ENCODE data around the gene TIMM29. TPM values are rescaled to one million over a fixed set of nuclear protein-coding genes. Genes with fewer than 3 reads are reported as not detected.

TIMM29 gene
- total RNA-seq, 1 experiment from 2014 or later, result 23.4 TPM

DNA sequence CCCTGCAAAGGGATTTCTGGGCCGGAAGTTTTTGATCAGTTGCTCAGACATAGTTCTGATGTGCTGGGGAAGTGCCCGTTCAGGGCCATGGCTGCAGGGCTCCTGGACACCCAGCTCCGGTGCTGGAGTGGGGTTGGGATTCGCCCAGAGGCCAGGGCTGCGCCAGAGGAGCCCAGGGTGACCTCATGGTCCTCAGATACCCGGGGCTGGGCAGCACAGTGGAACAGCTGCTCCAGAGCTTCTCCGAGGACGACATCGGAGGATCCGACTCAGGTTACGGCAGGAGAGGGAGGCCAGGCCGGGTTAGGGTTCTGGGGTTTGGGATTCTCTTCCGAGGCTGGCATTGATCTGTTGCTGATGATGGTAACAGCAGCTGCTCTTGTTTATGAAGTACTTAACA lies 36.4 kb upstream of the TIMM29 start:
- Histone ChIP-seq H3K79me2 (ENCODE audit: insufficient read depth, low read length) (peaks cover 7% of the 10 kb centered on the region; the same call in 1 of the 2 replicates), H3K23ac (ENCODE audit: insufficient read length, low read depth, low read length) (no peak overlapping the region)

More for the DNA sequence above, 36.4 kb upstream of the TIMM29 start:
- no peaks in the 10 kb centered on the region for H4K20me1 ChIP-seq (ENCODE audit: control insufficient read depth, insufficient read depth, insufficient read length)
- no peak overlapping the region for H3K4me3 Mint-ChIP-seq
- H3T11ph ChIP-seq (ENCODE audit: low read length), result no peak overlapping the region
- H3K27ac Mint-ChIP-seq, result peak overlapping the region; percentile 41 to 78 (median 56); a peak in 4 of 7 replicates
- no peak overlapping the region for H2BK5ac ChIP-seq (ENCODE audit: insufficient read length, low read length)
- H4K8ac ChIP-seq (replicated peaks; ENCODE audit: insufficient read length, low read depth, low read length), result no peak overlapping the region
- no peaks in the 10 kb centered on the region for H3K27me3 ChIP-seq (ENCODE audit: insufficient read depth, low read length)
- no peak overlapping the region for H2AFZ ChIP-seq (ENCODE audit: low read length)
- H3K27ac ChIP-seq (ENCODE audit: insufficient read length, low read depth, low read length), result no peak overlapping the region
- H3K23me2 ChIP-seq (ENCODE audit: insufficient read length, low read depth, low read length, poor library complexity, severe bottlenecking), result no peaks in the 10 kb centered on the region
- no peak overlapping the region for H3K4ac ChIP-seq (ENCODE audit: low read depth, low read length)
- H3K4me1 Mint-ChIP-seq, result peaks cover 68 to 72% of the 10 kb centered on the region in 2 experiments
- H3K79me1 ChIP-seq (ENCODE audit: insufficient read depth, low read depth, low read length, poor library complexity, severe bottlenecking), result no peaks in the 10 kb centered on the region
- H3K36me3 Mint-ChIP-seq (ENCODE audit: insufficient read depth in 1 of 3, low read depth in 3 of 3), result no peaks in the 10 kb centered on the region; a peak in 3 of 7 replicates
- no peaks in the 10 kb centered on the region for H3K9me3 ChIP-seq (ENCODE audit: control insufficient read depth, low read depth, low read length)
- TF ChIP-seq, protein P1, sequence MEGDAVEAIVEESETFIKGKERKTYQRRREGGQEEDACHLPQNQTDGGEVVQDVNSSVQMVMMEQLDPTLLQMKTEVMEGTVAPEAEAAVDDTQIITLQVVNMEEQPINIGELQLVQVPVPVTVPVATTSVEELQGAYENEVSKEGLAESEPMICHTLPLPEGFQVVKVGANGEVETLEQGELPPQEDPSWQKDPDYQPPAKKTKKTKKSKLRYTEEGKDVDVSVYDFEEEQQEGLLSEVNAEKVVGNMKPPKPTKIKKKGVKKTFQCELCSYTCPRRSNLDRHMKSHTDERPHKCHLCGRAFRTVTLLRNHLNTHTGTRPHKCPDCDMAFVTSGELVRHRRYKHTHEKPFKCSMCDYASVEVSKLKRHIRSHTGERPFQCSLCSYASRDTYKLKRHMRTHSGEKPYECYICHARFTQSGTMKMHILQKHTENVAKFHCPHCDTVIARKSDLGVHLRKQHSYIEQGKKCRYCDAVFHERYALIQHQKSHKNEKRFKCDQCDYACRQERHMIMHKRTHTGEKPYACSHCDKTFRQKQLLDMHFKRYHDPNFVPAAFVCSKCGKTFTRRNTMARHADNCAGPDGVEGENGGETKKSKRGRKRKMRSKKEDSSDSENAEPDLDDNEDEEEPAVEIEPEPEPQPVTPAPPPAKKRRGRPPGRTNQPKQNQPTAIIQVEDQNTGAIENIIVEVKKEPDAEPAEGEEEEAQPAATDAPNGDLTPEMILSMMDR (conservative IDR thresholded peaks at IDR 0.05), result no peak
- H4K91ac ChIP-seq (ENCODE audit: insufficient read length, low read depth, low read length), result no peak overlapping the region
- H3K27me3 Mint-ChIP-seq (ENCODE audit: low read depth), result no peaks in the 10 kb centered on the region; the same call in none of the 2 replicates
- H2AK5ac ChIP-seq (ENCODE audit: insufficient read length, low read length), result no peak overlapping the region
- DNase-seq, result peak; percentile 28
- no peak overlapping the region for H3K14ac ChIP-seq (ENCODE audit: insufficient read depth, low read length)
- H2BK20ac ChIP-seq (ENCODE audit: low read depth, low read length, poor library complexity, severe bottlenecking), result no peak overlapping the region
- H3K18ac ChIP-seq (ENCODE audit: insufficient read length, low read depth, low read length), result no peak overlapping the region
- no CpG with 5 or more reads among the region's 13 CpGs for WGBS (ENCODE audit: extremely low coverage, insufficient read length, low lambda C conversion rate)
- no peak overlapping the region for H3K56ac ChIP-seq (ENCODE audit: insufficient read length, low read depth, low read length)
- H3K9me3 Mint-ChIP-seq, result no peaks in the 10 kb centered on the region
- H3K4me1 ChIP-seq (ENCODE audit: insufficient read depth, low read length), result peaks cover 11% of the 10 kb centered on the region; the same call in 1 of the 2 replicates
- no peak overlapping the region for H4K5ac ChIP-seq (ENCODE audit: insufficient read length, low read depth, low read length)
- no peak overlapping the region for H3K4me2 ChIP-seq (ENCODE audit: insufficient read depth, insufficient read length, low read length)
- no peak overlapping the region for H2BK120ac ChIP-seq (ENCODE audit: low read depth, low read length, poor library complexity, severe bottlenecking)
- no peak overlapping the region for H3K9ac ChIP-seq (ENCODE audit: extremely low read depth, insufficient read length, low read length)
- no peak overlapping the region for H2BK15ac ChIP-seq (ENCODE audit: low read depth, low read length)
- H2BK12ac ChIP-seq (ENCODE audit: insufficient read length, low read depth, low read length), result no peak overlapping the region
